ENCODE results near the gene TTLL6.

- TF ChIP-seq, protein P1, sequence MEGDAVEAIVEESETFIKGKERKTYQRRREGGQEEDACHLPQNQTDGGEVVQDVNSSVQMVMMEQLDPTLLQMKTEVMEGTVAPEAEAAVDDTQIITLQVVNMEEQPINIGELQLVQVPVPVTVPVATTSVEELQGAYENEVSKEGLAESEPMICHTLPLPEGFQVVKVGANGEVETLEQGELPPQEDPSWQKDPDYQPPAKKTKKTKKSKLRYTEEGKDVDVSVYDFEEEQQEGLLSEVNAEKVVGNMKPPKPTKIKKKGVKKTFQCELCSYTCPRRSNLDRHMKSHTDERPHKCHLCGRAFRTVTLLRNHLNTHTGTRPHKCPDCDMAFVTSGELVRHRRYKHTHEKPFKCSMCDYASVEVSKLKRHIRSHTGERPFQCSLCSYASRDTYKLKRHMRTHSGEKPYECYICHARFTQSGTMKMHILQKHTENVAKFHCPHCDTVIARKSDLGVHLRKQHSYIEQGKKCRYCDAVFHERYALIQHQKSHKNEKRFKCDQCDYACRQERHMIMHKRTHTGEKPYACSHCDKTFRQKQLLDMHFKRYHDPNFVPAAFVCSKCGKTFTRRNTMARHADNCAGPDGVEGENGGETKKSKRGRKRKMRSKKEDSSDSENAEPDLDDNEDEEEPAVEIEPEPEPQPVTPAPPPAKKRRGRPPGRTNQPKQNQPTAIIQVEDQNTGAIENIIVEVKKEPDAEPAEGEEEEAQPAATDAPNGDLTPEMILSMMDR (IDR thresholded peaks at IDR 0.05) = no peak
- TF ChIP-seq POLR2A (IDR thresholded peaks at IDR 0.05) = no peak
Measured at GRCh38 chr17:48812001-48812400, 5.0 kb downstream of the TTLL6 start.
